Measurements from ENCODE around the gene DLGAP1.

Gene DLGAP1

GRCh38 chr18:4004183-4004829, 450.8 kb downstream of the DLGAP1 start:
- Histone ChIP-seq H3K27ac (ENCODE audit: low read length) (no peak overlapping the region), H3K27me3 (ENCODE audit: low read depth, low read length) (peaks cover 32% of the 10 kb centered on the region), H3K4me3 (ENCODE audit: low read length) (no peak overlapping the region), H3K4me1 (ENCODE audit: low read length) (no peaks in the 10 kb centered on the region), H3K9me3 (ENCODE audit: insufficient read depth, low read length) (no peaks in the 10 kb centered on the region), H3K79me2 (ENCODE audit: low read length) (no peaks in the 10 kb centered on the region), H3K4me2 (ENCODE audit: low read length) (no peak overlapping the region), H2AFZ (ENCODE audit: low read depth, low read length) (no peak overlapping the region), H4K20me1 (ENCODE audit: insufficient read depth, low read length) (no peaks in the 10 kb centered on the region), H3K36me3 (replicated peaks; ENCODE audit: low read depth, low read length) (no peaks in the 10 kb centered on the region), H3K9ac (ENCODE audit: low read length) (no peak overlapping the region)
- TF ChIP-seq CTCF (IDR thresholded peaks at IDR 0.05; ENCODE audit: low read depth, low read length) (no peak), EZH2phosphoT487 (IDR thresholded peaks at IDR 0.05; ENCODE audit: low read depth) (no peak)

- H2AFZ ChIP-seq (ENCODE audit: low read depth, low read length), result no peak overlapping the region
- no peak overlapping the region for H3K27ac ChIP-seq (ENCODE audit: low read length)
- no peaks in the 10 kb centered on the region for H3K4me1 ChIP-seq (ENCODE audit: low read length)
- H3K4me3 ChIP-seq (ENCODE audit: low read length), result no peak overlapping the region
- H4K20me1 ChIP-seq (ENCODE audit: insufficient read depth, low read length), result no peaks in the 10 kb centered on the region
- H3K79me2 ChIP-seq (ENCODE audit: low read length), result no peaks in the 10 kb centered on the region
- no peaks in the 10 kb centered on the region for H3K9me3 ChIP-seq (ENCODE audit: insufficient read depth, low read length)
- H3K36me3 ChIP-seq (replicated peaks; ENCODE audit: low read depth, low read length), result no peaks in the 10 kb centered on the region
- no peak overlapping the region for H3K9ac ChIP-seq (ENCODE audit: low read length)
- TF ChIP-seq EZH2phosphoT487 (IDR thresholded peaks at IDR 0.05; ENCODE audit: low read depth) (no peak), CTCF (IDR thresholded peaks at IDR 0.05; ENCODE audit: low read depth, low read length) (peak; percentile 80)
- H3K27me3 ChIP-seq (ENCODE audit: low read depth, low read length), result peaks cover 30% of the 10 kb centered on the region
- no peak overlapping the region for H3K4me2 ChIP-seq (ENCODE audit: low read length)
Observed at GRCh38 chr18:3998698-3999333, 456.3 kb downstream of the DLGAP1 start.

GRCh38 chr18:3995476-3996102, 459.5 kb downstream of the DLGAP1 start:
- Histone ChIP-seq H3K4me3 (ENCODE audit: low read length) (no peak overlapping the region), H2AFZ (ENCODE audit: low read depth, low read length) (0 out of 2 replicates have a peak overlapping the region, but pooled peaks have one; percentile 10), H3K9me3 (ENCODE audit: insufficient read depth, low read length) (no peaks in the 10 kb centered on the region), H4K20me1 (ENCODE audit: insufficient read depth, low read length) (no peaks in the 10 kb centered on the region), H3K79me2 (ENCODE audit: low read length) (no peaks in the 10 kb centered on the region), H3K9ac (ENCODE audit: low read length) (no peak overlapping the region; the same call in 1 of the 2 replicates), H3K27me3 (ENCODE audit: low read depth, low read length) (peaks cover 6% of the 10 kb centered on the region), H3K27ac (ENCODE audit: low read length) (no peak overlapping the region), H3K36me3 (replicated peaks; ENCODE audit: low read depth, low read length) (no peaks in the 10 kb centered on the region), H3K4me1 (ENCODE audit: low read length) (no peaks in the 10 kb centered on the region), H3K4me2 (ENCODE audit: low read length) (peak overlapping the region; percentile 1; the same call in 1 of the 2 replicates)
- TF ChIP-seq CTCF (IDR thresholded peaks at IDR 0.05; ENCODE audit: low read depth, low read length) (peak; percentile 76), EZH2phosphoT487 (IDR thresholded peaks at IDR 0.05; ENCODE audit: low read depth) (no peak)
